ENCODE results near the gene ATG4B.

DNA sequence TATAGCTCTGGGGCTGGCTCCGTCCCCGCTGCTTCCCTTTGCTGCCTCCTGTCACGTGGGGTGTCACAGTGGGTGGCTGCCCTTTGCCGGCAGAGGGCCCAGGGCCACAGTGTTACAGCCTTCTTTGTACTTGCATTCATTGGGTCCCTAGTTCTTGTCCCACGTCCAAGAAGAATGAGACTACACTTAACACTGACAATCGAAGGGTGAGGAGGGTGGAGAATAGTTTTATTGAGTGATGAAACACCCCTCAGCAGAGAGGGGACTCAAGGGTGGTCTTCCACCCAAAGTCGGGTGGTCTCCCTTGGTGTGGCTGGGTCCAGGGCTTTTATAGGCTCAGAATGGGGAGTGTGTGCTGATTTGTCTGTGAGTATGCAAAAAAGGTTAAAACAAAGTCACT is 1.9 kb downstream of the ATG4B start:
- TF ChIP-seq, protein P1, sequence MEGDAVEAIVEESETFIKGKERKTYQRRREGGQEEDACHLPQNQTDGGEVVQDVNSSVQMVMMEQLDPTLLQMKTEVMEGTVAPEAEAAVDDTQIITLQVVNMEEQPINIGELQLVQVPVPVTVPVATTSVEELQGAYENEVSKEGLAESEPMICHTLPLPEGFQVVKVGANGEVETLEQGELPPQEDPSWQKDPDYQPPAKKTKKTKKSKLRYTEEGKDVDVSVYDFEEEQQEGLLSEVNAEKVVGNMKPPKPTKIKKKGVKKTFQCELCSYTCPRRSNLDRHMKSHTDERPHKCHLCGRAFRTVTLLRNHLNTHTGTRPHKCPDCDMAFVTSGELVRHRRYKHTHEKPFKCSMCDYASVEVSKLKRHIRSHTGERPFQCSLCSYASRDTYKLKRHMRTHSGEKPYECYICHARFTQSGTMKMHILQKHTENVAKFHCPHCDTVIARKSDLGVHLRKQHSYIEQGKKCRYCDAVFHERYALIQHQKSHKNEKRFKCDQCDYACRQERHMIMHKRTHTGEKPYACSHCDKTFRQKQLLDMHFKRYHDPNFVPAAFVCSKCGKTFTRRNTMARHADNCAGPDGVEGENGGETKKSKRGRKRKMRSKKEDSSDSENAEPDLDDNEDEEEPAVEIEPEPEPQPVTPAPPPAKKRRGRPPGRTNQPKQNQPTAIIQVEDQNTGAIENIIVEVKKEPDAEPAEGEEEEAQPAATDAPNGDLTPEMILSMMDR (IDR thresholded peaks at IDR 0.05): no peak
- no peak for TF ChIP-seq EP300 (IDR thresholded peaks at IDR 0.05)
- no peak for TF ChIP-seq POLR2A (IDR thresholded peaks at IDR 0.05)

Data from ovary (tissue), 3 donors.